Prostate gland (tissue), 2 donors: ENCODE data around the gene HSDL1. TPM values are rescaled to one million over a fixed set of nuclear protein-coding genes. Genes with fewer than 3 reads are reported as not detected.

ENCODE experiments used
- DNase-seq: peaks from one replicate; pipeline ENCODE4 v3.0.0-alpha.2; 2019; ENCODE audit warnings: low spot score
- H3K27ac ChIP-seq, 2 donors: fragments of 200-600 bp; sonication (generic); 2 replicates each; pipeline ENCODE4 v1.5.1; 2017 to 2019
- H3K27me3 ChIP-seq: fragments of 200-600 bp; sonication (generic); replicated peaks from 2 replicates; pipeline ENCODE4 v1.5.1; 2019; ENCODE audit not compliant: insufficient read depth
- H3K36me3 ChIP-seq, 2 donors: fragments of 200-600 bp; sonication (generic); 1 replicate in 1 of 2; 2 replicates in 1 of 2; pipeline versions ENCODE4 v1.5.1 to v1.8.1; 2017 to 2019
- H3K4me1 ChIP-seq: fragments of 200-600 bp; sonication (generic); replicated peaks from 2 replicates; pipeline ENCODE4 v1.5.1; 2019
- H3K4me3 ChIP-seq, 2 donors: fragments of 200-600 bp; sonication (generic); 2 replicates each; pipeline ENCODE4 v1.5.1; 2017 to 2019
- H3K9me3 ChIP-seq: fragments of 200-600 bp; sonication (generic); 2 replicates; pipeline ENCODE4 v1.5.1; 2017
- CTCF ChIP-seq, 4 experiments: fragments of 200-600 bp in 2 of 4; fragments of 450-650 bp in 2 of 4; sonication (generic) in 2 of 4; IDR thresholded peaks; 1 replicate in 3 of 4; 2 replicates in 1 of 4; pipeline ENCODE4 v1.5.1; 2016 to 2019; ENCODE audit warnings: antibody characterized with exemption in 4 of 4, mild to moderate bottlenecking in 2 of 4, moderate library complexity in 2 of 4
- POLR2A ChIP-seq: fragments of 450-650 bp; IDR thresholded peaks from one replicate; pipeline ENCODE4 v1.6.1; 2016; ENCODE audit warnings: antibody characterized with exemption, mild to moderate bottlenecking
- POLR2AphosphoS5 ChIP-seq: sonication (generic); formaldehyde crosslinking; IDR thresholded peaks from one replicate; pipeline ENCODE4 v1.6.1; 2017; ENCODE audit warnings: antibody characterized with exemption
- WGBS: methylation state at CpG from one replicate; pipeline ENCODE4 v1.1.5; 2018; 5-methylcytosine and 5-hydroxymethylcytosine counted together
- intact Hi-C: fragments of 100-400 bp; cut with DNase I; formaldehyde crosslinking; loops from one replicate; pipeline ENCODE4 v1.14.2; 2022
- total RNA-seq, 2 donors: library from RNA; depleted of rRNA; stranded (reverse); fragments of >200 nt; gene quantifications; one replicate each; pipeline ENCODE4 v1.1.0, GENCODE V29; 2016

The HSDL1 gene
- total RNA-seq, 2 donors from 2014 or later, result 12.0 to 17.3 TPM

GRCh38 chr16:84095466-84095865 is 49.5 kb downstream of the HSDL1 start:
- peak overlapping the region; percentile 46 to 72 for H3K27ac ChIP-seq
- peaks cover 4% of the 10 kb centered on the region for H3K4me1 ChIP-seq
- H3K36me3 ChIP-seq, result peaks cover 0 to 14% of the 10 kb centered on the region in 2 donors
- no peaks in the 10 kb centered on the region for H3K27me3 ChIP-seq
- no peaks in the 10 kb centered on the region for H3K9me3 ChIP-seq
- TF ChIP-seq POLR2AphosphoS5, result no peak
- no peak for TF ChIP-seq POLR2A
- no peak for TF ChIP-seq CTCF (IDR thresholded peaks at IDR 0.05)
- DNase-seq, result no peak
- 68% methylated on average over 14 of the region's 14 CpGs for WGBS
- intact Hi-C loops, result no loop called here
- no peak overlapping the region for H3K4me3 ChIP-seq

- TF ChIP-seq CTCF (IDR thresholded peaks at IDR 0.05) (no peak), POLR2A (no peak), POLR2AphosphoS5 (no peak)
- H3K36me3 ChIP-seq, result peaks cover 3 to 19% of the 10 kb centered on the region in 2 donors
- DNase-seq, result no peak
- peaks cover 4% of the 10 kb centered on the region for H3K4me1 ChIP-seq
- no peaks in the 10 kb centered on the region for H3K27me3 ChIP-seq
- no peak overlapping the region for H3K27ac ChIP-seq
- WGBS, result 89% methylated on average over 4 of the region's 4 CpGs
- no peak overlapping the region for H3K4me3 ChIP-seq
- H3K9me3 ChIP-seq, result no peaks in the 10 kb centered on the region
- intact Hi-C loops, result no loop called here
These were observed 51.1 kb downstream of the HSDL1 start for GRCh38 chr16:84093879-84094270.

DNA sequence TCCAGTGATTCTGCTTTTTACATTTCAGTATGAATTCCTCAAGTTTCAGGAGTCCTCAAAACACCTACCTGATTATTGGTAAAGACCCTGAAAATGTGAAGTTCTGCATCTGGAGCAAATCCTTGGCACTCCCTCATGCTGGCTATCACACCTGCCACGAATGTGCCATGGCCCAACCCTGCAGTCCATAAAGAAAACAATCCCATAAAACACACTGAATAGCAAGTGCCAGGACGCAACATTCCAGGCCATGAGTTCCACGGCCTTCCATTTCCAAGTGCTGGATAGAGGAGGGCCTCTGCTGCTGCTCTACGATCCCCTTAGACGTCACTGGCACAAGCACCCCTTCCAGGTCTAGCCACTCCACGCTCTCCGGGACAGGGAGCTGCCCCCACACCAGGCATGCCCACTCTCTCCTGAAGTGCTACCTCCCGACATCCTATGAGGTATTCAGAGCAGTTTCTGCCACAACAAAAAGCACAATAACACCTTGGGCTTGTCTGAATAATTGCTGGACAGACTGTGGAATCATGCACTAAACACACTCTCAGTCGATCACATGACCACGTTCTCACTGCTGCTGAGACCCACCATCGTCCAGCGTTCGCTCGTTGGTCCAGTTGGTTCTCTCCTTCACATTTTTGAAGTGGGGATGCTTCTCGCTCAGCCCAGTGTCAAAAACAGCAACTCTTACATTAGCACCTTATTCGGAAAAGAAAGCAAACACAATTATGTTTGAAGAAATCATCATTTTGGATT is 51.7 kb downstream of the HSDL1 start:
- Histone ChIP-seq H3K4me3 (no peak overlapping the region), H3K27me3 (no peaks in the 10 kb centered on the region), H3K36me3 (peaks cover 3 to 19% of the 10 kb centered on the region in 2 donors), H3K4me1 (peaks cover 4% of the 10 kb centered on the region), H3K9me3 (no peaks in the 10 kb centered on the region), H3K27ac (peak overlapping the region in 1 of 2 donors; percentile 7)
- WGBS, result 81% methylated on average over 16 of the region's 16 CpGs
- no peak for DNase-seq
- TF ChIP-seq CTCF (IDR thresholded peaks at IDR 0.05), result no peak
- no peak for TF ChIP-seq POLR2A
- TF ChIP-seq POLR2AphosphoS5, result no peak
- intact Hi-C loops, result no loop called here

GRCh38 chr16:84091460-84091859 is 53.5 kb downstream of the HSDL1 start:
- H3K27ac ChIP-seq, result no peak overlapping the region
- 84% methylated on average over 10 of the region's 10 CpGs for WGBS
- no peak overlapping the region for H3K4me3 ChIP-seq
- peaks cover 3 to 26% of the 10 kb centered on the region in 2 donors for H3K36me3 ChIP-seq
- no peaks in the 10 kb centered on the region for H3K27me3 ChIP-seq
- peaks cover 4% of the 10 kb centered on the region for H3K4me1 ChIP-seq
- H3K9me3 ChIP-seq, result no peaks in the 10 kb centered on the region
- TF ChIP-seq POLR2AphosphoS5 (no peak), CTCF (IDR thresholded peaks at IDR 0.05) (no peak), POLR2A (no peak)
- no peak for DNase-seq
- intact Hi-C loops, result no loop called here

GRCh38 chr16:84090211-84090610 is 54.8 kb downstream of the HSDL1 start:
- Histone ChIP-seq H3K27me3 (no peaks in the 10 kb centered on the region), H3K36me3 (peaks cover 3 to 26% of the 10 kb centered on the region in 2 donors), H3K4me1 (no peaks in the 10 kb centered on the region), H3K27ac (no peak overlapping the region), H3K9me3 (no peaks in the 10 kb centered on the region), H3K4me3 (no peak overlapping the region)
- WGBS, result 90% methylated on average over 9 of the region's 9 CpGs
- TF ChIP-seq CTCF (IDR thresholded peaks at IDR 0.05) (no peak), POLR2AphosphoS5 (no peak), POLR2A (no peak)
- intact Hi-C loops, result no loop called here
- DNase-seq, result no peak
